BLaER1 treated with 17β-estradiol and CSF1 and Interleukin-3, amounts not matched to agents 10 nM and 100 nM (cell line): ENCODE measurements around the gene PEX6.

Source experiments
- H3K27ac ChIP-seq, 11 experiments: shearing (Covaris generic); formaldehyde crosslinking; 2 replicates each; pipeline ENCODE4 v1.8.1; 2022
- H3K27me3 ChIP-seq, 11 experiments: shearing (Covaris generic); formaldehyde crosslinking; 2 replicates each; pipeline ENCODE4 v1.8.1; 2022
- H3K36me3 ChIP-seq, 11 experiments: shearing (Covaris generic); formaldehyde crosslinking; 2 replicates each; pipeline ENCODE4 v1.8.1; 2022
- H3K4me1 ChIP-seq, 10 experiments: shearing (Covaris generic); formaldehyde crosslinking; 2 replicates each; pipeline ENCODE4 v1.8.1; 2022
- H3K4me2 ChIP-seq, 11 experiments: shearing (Covaris generic); formaldehyde crosslinking; 2 replicates each; pipeline ENCODE4 v1.8.1; 2022
- H3K4me3 ChIP-seq, 10 experiments: shearing (Covaris generic); formaldehyde crosslinking; 2 replicates each; pipeline ENCODE4 v1.8.1; 2022
- H3K9ac ChIP-seq, 11 experiments: shearing (Covaris generic); formaldehyde crosslinking; 2 replicates each; pipeline ENCODE4 v1.8.1; 2022
- H3K9me3 ChIP-seq, 11 experiments: shearing (Covaris generic); formaldehyde crosslinking; replicated peaks in 1 of 11; 2 replicates each; pipeline ENCODE4 v1.8.1; 2022
- H4K20me1 ChIP-seq, 11 experiments: shearing (Covaris generic); formaldehyde crosslinking; 2 replicates each; pipeline ENCODE4 v1.8.1; 2022
- Cebpa-rat ChIP-seq, 11 experiments: shearing (Covaris generic); IDR thresholded peaks; 2 replicates each; pipeline ENCODE4 v1.8.1; 2022

The PEX6 gene

DNA sequence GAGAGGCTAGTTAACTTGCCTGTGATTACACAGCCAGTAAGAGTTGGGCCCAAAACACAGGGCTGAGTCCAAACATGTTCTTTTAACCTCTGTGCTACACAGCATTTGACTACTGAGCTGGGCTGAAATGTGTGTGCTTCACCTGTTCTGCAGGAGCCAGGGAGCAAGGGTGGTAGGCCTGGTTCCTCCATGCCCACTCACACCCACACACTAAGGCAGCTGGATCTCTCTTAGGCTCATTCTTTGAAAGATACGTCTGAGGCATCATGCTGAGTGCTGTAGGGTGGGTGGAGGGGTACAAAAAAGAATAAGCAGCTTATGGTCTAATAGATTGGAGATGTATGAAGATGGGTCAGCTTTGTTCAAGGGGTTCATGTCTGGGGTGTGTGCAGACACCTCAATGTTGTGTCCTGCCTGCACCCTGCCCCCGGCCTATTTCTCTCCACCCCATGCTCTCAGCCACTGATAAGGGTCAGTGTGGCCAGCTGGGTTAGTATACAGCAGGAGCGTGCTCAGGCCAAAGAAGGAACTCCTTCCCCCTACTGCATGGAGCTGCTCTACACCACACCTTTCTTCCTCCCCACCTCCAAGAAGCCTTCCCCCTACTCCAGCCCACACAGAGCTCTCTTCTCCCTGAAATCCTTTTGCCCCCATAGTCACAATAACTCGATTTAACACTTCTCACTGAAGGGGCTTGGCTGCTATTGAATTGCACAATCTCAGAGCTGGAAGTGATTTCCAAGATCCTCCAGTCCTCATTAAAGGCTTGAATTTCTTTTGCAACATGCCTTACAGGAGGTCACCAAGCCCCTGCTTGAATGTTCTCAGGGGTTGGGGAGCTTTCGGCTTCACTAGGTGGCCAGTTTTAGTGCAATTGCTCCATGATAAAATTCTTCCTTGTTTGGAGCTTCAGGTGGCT, 8.8 kb upstream of the PEX6 start:
- peaks cover 40 to 48% (median 45%) of the 10 kb centered on the region in 10 experiments for H3K4me1 ChIP-seq
- peak in 3 of 11 experiments; percentile 11 to 37 (median 16); a peak in 1 of 22 replicates for TF ChIP-seq Cebpa-rat (IDR thresholded peaks at IDR 0.05)
- H3K9ac ChIP-seq = peak overlapping the region in 2 of 11 experiments; percentile 16 to 30; a peak in 2 of 22 replicates
- H4K20me1 ChIP-seq = peaks cover 9 to 63% (median 44%) of the 10 kb centered on the region in 11 experiments; a peak in 20 of 22 replicates
- H3K36me3 ChIP-seq = peaks cover 41 to 63% (median 57%) of the 10 kb centered on the region in 11 experiments
- no peaks in the 10 kb centered on the region for H3K27me3 ChIP-seq
- no peaks in the 10 kb centered on the region for H3K9me3 ChIP-seq
- peak overlapping the region; percentile 81 to 98 (median 93); a peak in 19 of 22 replicates for H3K4me2 ChIP-seq
- no peak overlapping the region for H3K4me3 ChIP-seq
- H3K27ac ChIP-seq = no peak overlapping the region

DNA sequence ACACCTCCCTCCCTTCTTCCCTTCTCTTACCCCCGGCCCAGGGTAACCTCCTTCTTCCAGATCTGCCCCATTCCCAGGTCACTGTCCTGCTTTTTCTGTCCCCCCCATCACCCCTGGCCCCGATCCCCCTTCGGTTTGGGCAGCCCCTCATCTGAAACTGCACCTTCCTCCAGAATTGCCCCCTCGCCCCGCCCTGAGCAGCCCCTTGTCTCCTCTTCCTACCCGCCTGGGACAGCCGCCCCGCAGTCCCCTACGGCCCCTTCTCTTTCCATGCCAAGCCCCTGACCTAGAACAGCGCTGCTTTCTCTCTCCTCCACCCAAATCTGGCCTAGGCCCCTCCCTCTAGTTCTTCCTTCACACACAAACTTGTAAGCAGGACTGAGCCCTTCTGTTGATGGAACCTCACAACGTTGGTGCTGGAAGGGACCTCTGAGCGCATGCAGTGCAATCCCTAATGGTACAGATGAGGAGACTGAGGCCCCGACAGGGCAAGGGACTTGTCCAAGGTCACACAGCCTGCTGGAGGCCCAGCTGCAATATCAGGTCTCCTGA, 6.0 kb upstream of the PEX6 start:
- H3K4me1 ChIP-seq = peaks cover 49 to 72% (median 53%) of the 10 kb centered on the region in 10 experiments
- H3K4me3 ChIP-seq = peak overlapping the region; percentile 78 to 97 (median 94)
- no peaks in the 10 kb centered on the region for H3K9me3 ChIP-seq
- peak overlapping the region; percentile 81 to 98 (median 93) for H3K4me2 ChIP-seq
- H3K27ac ChIP-seq = peak overlapping the region; percentile 72 to 91 (median 83)
- no peaks in the 10 kb centered on the region for H3K27me3 ChIP-seq
- TF ChIP-seq Cebpa-rat (IDR thresholded peaks at IDR 0.05) = no peak
- peaks cover 9 to 48% (median 40%) of the 10 kb centered on the region in 11 experiments; a peak in 20 of 22 replicates for H4K20me1 ChIP-seq
- peaks cover 18 to 35% (median 31%) of the 10 kb centered on the region in 11 experiments for H3K36me3 ChIP-seq
- H3K9ac ChIP-seq = peak overlapping the region; percentile 86 to 96 (median 94)

GRCh38 chr6:42984001-42984923, 5.3 kb upstream of the PEX6 start, which contains the start of gene PPP2R5D:
Gene PPP2R5D (plus strand): TSS chr6:42984570. CDS start chr6:42984678, 108 bp downstream.
- H3K9ac ChIP-seq = peak within 1 kb of the TSS; percentile 86 to 96 (median 94)
- peaks cover 11 to 27% (median 23%) of the 10 kb centered on the region in 11 experiments for H3K36me3 ChIP-seq
- H3K4me3 ChIP-seq = peak within 1 kb of the TSS; percentile 78 to 97 (median 94)
- peak within 1 kb of the TSS; percentile 72 to 91 (median 83) for H3K27ac ChIP-seq
- H3K27me3 ChIP-seq = no peaks in the 10 kb centered on the region
- H3K9me3 ChIP-seq = no peaks in the 10 kb centered on the region
- H3K4me2 ChIP-seq = peak within 1 kb of the TSS; percentile 90 to 98 (median 96)
- H3K4me1 ChIP-seq = peaks cover 56 to 80% (median 61%) of the 10 kb centered on the region in 10 experiments
- peaks cover 9 to 42% (median 36%) of the 10 kb centered on the region in 11 experiments; a peak in 20 of 22 replicates for H4K20me1 ChIP-seq
- TF ChIP-seq Cebpa-rat (IDR thresholded peaks at IDR 0.05) = no peak

DNA sequence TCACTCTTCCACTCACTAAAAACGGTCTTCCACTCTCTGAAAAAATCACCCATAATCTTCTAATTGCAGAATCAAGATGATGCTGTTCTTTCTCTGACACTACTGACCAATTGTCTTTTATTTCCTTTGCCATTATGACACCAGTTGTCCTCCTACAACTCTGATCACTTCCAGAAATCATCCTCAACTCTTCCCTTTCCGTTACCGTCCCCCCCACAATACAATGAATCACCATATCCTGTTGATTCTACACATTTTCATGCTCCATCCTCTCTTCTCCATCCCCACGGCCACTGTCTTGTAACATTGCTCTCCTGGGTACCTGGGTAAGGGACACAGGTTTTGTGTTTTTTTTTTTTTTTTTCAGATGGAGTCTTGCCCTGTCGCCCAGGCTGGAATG, 2.9 kb upstream of the PEX6 start:
- no peaks in the 10 kb centered on the region for H3K27me3 ChIP-seq
- H3K4me3 ChIP-seq = no peak overlapping the region
- peaks cover 52 to 80% (median 57%) of the 10 kb centered on the region in 10 experiments for H3K4me1 ChIP-seq
- H4K20me1 ChIP-seq = peaks cover 0 to 31% (median 18%) of the 10 kb centered on the region in 11 experiments; a peak in 17 of 22 replicates
- no peaks in the 10 kb centered on the region for H3K9me3 ChIP-seq
- peaks cover 0 to 8% (median 2%) of the 10 kb centered on the region in 11 experiments; a peak in 7 of 22 replicates for H3K36me3 ChIP-seq
- peak overlapping the region in 1 of 11 experiments; percentile 30; a peak in 2 of 22 replicates for H3K27ac ChIP-seq
- peak overlapping the region in 5 of 11 experiments; percentile 34 to 89 (median 54); a peak in 10 of 22 replicates for H3K4me2 ChIP-seq
- H3K9ac ChIP-seq = no peak overlapping the region
- TF ChIP-seq Cebpa-rat (IDR thresholded peaks at IDR 0.05) = no peak

DNA sequence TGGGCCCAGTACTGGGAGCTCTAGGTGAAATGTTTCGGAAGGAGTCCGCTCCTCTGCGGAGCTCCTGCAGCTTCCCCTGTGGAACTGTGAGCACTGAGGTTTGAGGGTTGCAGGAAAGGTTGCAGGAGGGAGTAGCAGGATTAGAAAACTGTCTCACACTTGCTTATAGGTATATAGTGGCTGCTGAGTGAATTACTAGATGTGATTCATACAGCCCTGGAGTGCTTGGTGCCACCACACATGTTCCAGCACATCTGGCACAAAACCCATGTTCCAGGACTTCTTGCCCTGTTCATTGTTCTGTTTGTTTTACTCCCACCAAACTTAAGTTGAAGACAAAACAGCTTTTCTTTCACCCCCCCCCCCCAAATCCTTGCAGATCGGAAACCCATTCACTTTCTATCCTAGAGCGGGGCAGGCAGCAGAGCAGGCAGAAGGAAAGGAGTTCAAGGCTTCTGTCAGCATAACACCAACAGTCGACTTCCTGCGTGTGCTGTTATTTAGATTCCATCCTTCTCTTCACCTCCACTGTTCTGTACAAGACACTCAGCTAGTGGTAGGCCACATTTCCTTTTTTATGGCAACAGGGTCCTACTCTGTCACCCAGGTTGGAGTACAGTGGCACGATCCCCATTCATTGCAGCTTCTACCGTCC, 669 bp upstream of the PEX6 start:
- peaks cover 3 to 16% (median 8%) of the 10 kb centered on the region in 11 experiments; a peak in 13 of 22 replicates for H3K36me3 ChIP-seq
- H3K4me2 ChIP-seq = peak overlapping the region; percentile 89 to 99 (median 97)
- H3K27me3 ChIP-seq = no peaks in the 10 kb centered on the region
- H3K27ac ChIP-seq = peak overlapping the region; percentile 82 to 98 (median 91)
- H3K9ac ChIP-seq = peak overlapping the region; percentile 92 to 98 (median 94)
- TF ChIP-seq Cebpa-rat (IDR thresholded peaks at IDR 0.05) = no peak
- H3K4me3 ChIP-seq = peak overlapping the region; percentile 81 to 99 (median 93)
- H3K9me3 ChIP-seq = no peaks in the 10 kb centered on the region
- peaks cover 0 to 15% (median 5%) of the 10 kb centered on the region in 11 experiments; a peak in 6 of 22 replicates for H4K20me1 ChIP-seq
- peaks cover 42 to 69% (median 53%) of the 10 kb centered on the region in 10 experiments for H3K4me1 ChIP-seq

GRCh38 chr6:42978487-42978838, 518 bp downstream of the PEX6 start:
- Histone ChIP-seq H3K4me2 (peak overlapping the region; percentile 89 to 99 (median 97)), H3K36me3 (peaks cover 10 to 23% (median 16%) of the 10 kb centered on the region in 11 experiments; a peak in 18 of 22 replicates), H3K4me3 (peak overlapping the region; percentile 81 to 99 (median 93)), H3K27me3 (no peaks in the 10 kb centered on the region), H3K27ac (peak overlapping the region; percentile 82 to 98 (median 91)), H4K20me1 (peaks cover 0 to 18% (median 6%) of the 10 kb centered on the region in 11 experiments; a peak in 9 of 22 replicates), H3K9ac (peak overlapping the region; percentile 92 to 98 (median 94)), H3K9me3 (no peaks in the 10 kb centered on the region), H3K4me1 (peaks cover 37 to 64% (median 48%) of the 10 kb centered on the region in 10 experiments)
- no peak for TF ChIP-seq Cebpa-rat (IDR thresholded peaks at IDR 0.05)

- Histone ChIP-seq H3K4me3 (no peak overlapping the region), H3K27me3 (no peaks in the 10 kb centered on the region), H3K4me1 (peaks cover 35 to 58% (median 50%) of the 10 kb centered on the region in 10 experiments), H3K27ac (no peak overlapping the region), H3K36me3 (peaks cover 11 to 41% (median 29%) of the 10 kb centered on the region in 11 experiments; a peak in 19 of 22 replicates), H3K9me3 (no peaks in the 10 kb centered on the region), H4K20me1 (peaks cover 0 to 34% (median 15%) of the 10 kb centered on the region in 11 experiments; a peak in 11 of 22 replicates), H3K4me2 (peak overlapping the region in 8 of 11 experiments; percentile 4 to 99 (median 92); a peak in 5 of 22 replicates), H3K9ac (no peak overlapping the region)
- TF ChIP-seq Cebpa-rat (IDR thresholded peaks at IDR 0.05) = no peak
Observed at GRCh38 chr6:42974919-42975505, 4.0 kb downstream of the PEX6 start.
